ENCODE results near the gene TEX2.

The TEX2 gene

GRCh38 chr17:64107500-64108236 is 155.4 kb downstream of the TEX2 start:
- no peak for DNase-seq

- no peak for DNase-seq
Measured at GRCh38 chr17:64106918-64107317, 156.1 kb downstream of the TEX2 start.

- DNase-seq = no peak
Measured at GRCh38 chr17:64103391-64104364, 159.4 kb downstream of the TEX2 start.

GRCh38 chr17:64102627-64103390 is 160.3 kb downstream of the TEX2 start:
- DNase-seq = no peak

- no peak for DNase-seq
Measured at GRCh38 chr17:64099543-64099942, 163.5 kb downstream of the TEX2 start.

Data from effector CD8-positive, alpha-beta T cell (primary cell).